SH-SY5Y (cell line): ENCODE data around the gene GPR65.

ENCODE experiments used
- GATA2 ChIP-seq: IDR thresholded peaks from 2 replicates; pipeline ENCODE4 v1.6.1; 2011; ENCODE audit warnings: mild to moderate bottlenecking, low read depth, low read length
- GATA3 ChIP-seq: IDR thresholded peaks from 2 replicates; pipeline ENCODE4 v1.6.1; 2011; ENCODE audit warnings: low read depth, mild to moderate bottlenecking, low read length, moderate library complexity

DNA sequence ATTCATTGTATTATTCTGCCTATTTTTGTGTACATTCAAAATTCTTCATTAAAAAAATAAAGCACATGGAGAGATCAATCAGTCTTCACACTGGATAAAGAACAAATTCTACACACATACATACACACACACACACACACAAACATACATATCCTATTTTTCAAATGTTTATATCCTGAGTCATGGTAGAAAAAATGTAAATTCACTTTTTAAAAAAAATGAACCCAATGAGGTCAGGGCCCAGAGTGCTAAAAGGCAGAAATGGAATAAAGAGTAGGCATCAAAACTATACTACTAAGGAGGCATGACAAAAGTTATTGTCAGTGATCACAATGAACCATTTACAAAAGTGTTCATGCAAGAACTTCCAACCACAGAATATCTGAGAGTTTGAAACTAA is 29.3 kb upstream of the GPR65 start:
- TF ChIP-seq GATA2 (no peak), GATA3 (no peak)
